ENCODE data around the gene AGTR1. TPM values are rescaled to one million over a fixed set of nuclear protein-coding genes. Genes with fewer than 3 reads are reported as not detected.

The AGTR1 gene
- total and polyA plus RNA-seq, 2 of the 13 experiments (the other 11 are each of a cell fraction or from before 2014, with no cell fraction given) = 0.64 to 1.5 TPM

GRCh38 chr3:148698190-148698810 is 597 bp downstream of the AGTR1 start:
- Histone ChIP-seq H3K4me2 (ENCODE audit: low read depth, low read length) (peak overlapping the region; percentile 79), H3K36me3 (replicated peaks in 1 of 2; ENCODE audit: control insufficient read depth in 1 of 2, insufficient read depth in 2 of 2, low read length in 2 of 2) (no peaks in the 10 kb centered on the region), H3K79me2 (ENCODE audit: insufficient read depth, low read length) (no peaks in the 10 kb centered on the region), H3K27ac (ENCODE audit: extremely low read length, insufficient read depth, low read length) (no peak overlapping the region), H3K27me3 (ENCODE audit: control insufficient read depth in 1 of 2, insufficient read depth in 2 of 2, low read length in 2 of 2) (peaks cover 0 to 20% of the 10 kb centered on the region in 2 experiments; a peak in 4 of 5 replicates), H3K9me3 (ENCODE audit: low read length) (no peaks in the 10 kb centered on the region), H3K4me1 (ENCODE audit: insufficient read depth, low read length) (peaks cover 23% of the 10 kb centered on the region), H3K9ac (ENCODE audit: insufficient read depth, low read depth, low read length) (peak overlapping the region; percentile 24; the same call in 1 of the 2 replicates), H4K20me1 (ENCODE audit: insufficient read depth, low read length) (no peaks in the 10 kb centered on the region), H2AFZ (ENCODE audit: low read length) (peak overlapping the region; percentile 20), H3K4me3 (replicated peaks in 1 of 3; ENCODE audit: insufficient read depth in 1 of 3, low read depth in 2 of 3, low read length in 3 of 3) (peak overlapping the region; percentile 54 to 71 (median 63))
- 6% methylated on average over 13 of the region's 17 CpGs for WGBS (ENCODE audit: low lambda C conversion rate)
- POLR2A ChIA-PET = interaction anchor here (1.0 kb wide), 1 partner anchor 96 kb away, joined by 5 read pairs; no protein-coding TSS in a partner anchor
- CTCF ChIA-PET (ENCODE audit: low intra/inter-chr PET ratio, low total read pairs) = no interaction called here
- in situ Hi-C loops (cut with HindIII; ENCODE audit: extremely low pct_ligation_motif_present, low pct_unique_long_range_greater_than_20kb) (no loop called here), intact Hi-C loops (cut with micrococcal nuclease; ENCODE audit: unreplicated experiment) (no loop called here)
- ATAC-seq (peak; percentile 80), FAIRE-seq (no peak), DNase-seq (ENCODE audit: low spot score) (no peak)
- BruUV-seq (replicated peaks) = no TSS peak
- TF ChIP-seq RFXAP (CRISPR knock-in tag; IDR thresholded peaks at IDR 0.05; ENCODE audit: borderline replicate concordance) (no peak), ZNF18 (CRISPR knock-in tag; IDR thresholded peaks at IDR 0.05; ENCODE audit: insufficient replicate concordance) (no peak), ZNF33B (CRISPR knock-in tag; IDR thresholded peaks at IDR 0.05) (0 out of 2 replicates have a peak, but pooled peaks have one; percentile 65), THAP9 (CRISPR knock-in tag; IDR thresholded peaks at IDR 0.05; ENCODE audit: borderline replicate concordance) (no peak), REXO4 (CRISPR knock-in tag; IDR thresholded peaks at IDR 0.05; ENCODE audit: borderline replicate concordance) (no peak), RXRB (CRISPR knock-in tag; IDR thresholded peaks at IDR 0.05; ENCODE audit: borderline replicate concordance) (no peak), NFKB2 (CRISPR knock-in tag; IDR thresholded peaks at IDR 0.05; ENCODE audit: borderline replicate concordance) (0 out of 2 replicates have a peak, but pooled peaks have one; percentile 2), ZNF598 (CRISPR knock-in tag; IDR thresholded peaks at IDR 0.05; ENCODE audit: borderline replicate concordance) (peak; percentile 62; the same call in 1 of the 2 replicates), ISL2 (CRISPR knock-in tag; IDR thresholded peaks at IDR 0.05) (no peak), ZNF468 (CRISPR knock-in tag; IDR thresholded peaks at IDR 0.05) (no peak), MIER3 (CRISPR knock-in tag; IDR thresholded peaks at IDR 0.05; ENCODE audit: borderline replicate concordance) (no peak), HHEX (CRISPR knock-in tag; IDR thresholded peaks at IDR 0.05) (no peak), POLR2AphosphoS5 (IDR thresholded peaks at IDR 0.05; ENCODE audit: low read depth, low read length) (no peak), PAXIP1 (CRISPR knock-in tag; conservative IDR thresholded peaks at IDR 0.05) (no peak), FLYWCH1 (CRISPR knock-in tag; IDR thresholded peaks at IDR 0.05) (0 out of 2 replicates have a peak, but pooled peaks have one; percentile 26), YEATS4 (CRISPR knock-in tag; IDR thresholded peaks at IDR 0.05; ENCODE audit: borderline replicate concordance) (peak; percentile 7; the same call in 1 of the 2 replicates)
